Upper lobe of left lung (tissue), 6 donors: ENCODE results near the gene STK11IP. TPM values are rescaled to one million over a fixed set of nuclear protein-coding genes. Genes with fewer than 3 reads are reported as not detected.

Experiments
- ATAC-seq, 2 donors: fragments of 200-7000 bp; cut with Tn5 transposase; one replicate each; pipeline ENCODE4 v1.9.1; 2022; ENCODE audit warnings: mild to moderate bottlenecking in 2 of 2, moderate library complexity in 2 of 2; ENCODE audit not compliant: low FRiP score in 2 of 2
- DNase-seq, 2 donors: peaks; one replicate each; pipeline ENCODE4 v3.0.0-alpha.2; 2019 to 2020
- H3K27ac ChIP-seq, 4 donors: fragments of 200-600 bp; sonication (generic); one replicate each; pipeline ENCODE4 v1.5.1; 2016 to 2019
- H3K27me3 ChIP-seq, 4 donors: fragments of 200-600 bp; sonication (generic); one replicate each; pipeline ENCODE4 v1.5.1; 2017 to 2019
- H3K36me3 ChIP-seq, 4 donors: fragments of 200-600 bp; sonication (generic); one replicate each; pipeline ENCODE4 v1.5.1; 2016 to 2019
- H3K4me1 ChIP-seq, 4 donors: fragments of 200-600 bp; sonication (generic); one replicate each; pipeline ENCODE4 v1.5.1; 2018 to 2019
- H3K4me3 ChIP-seq, 4 donors: fragments of 200-600 bp; sonication (generic); one replicate each; pipeline ENCODE4 v1.5.1; 2017 to 2019; ENCODE audit warnings: mild to moderate bottlenecking in 2 of 4, moderate library complexity in 1 of 4
- H3K9me3 ChIP-seq, 4 donors: fragments of 200-600 bp; sonication (generic); one replicate each; pipeline ENCODE4 v1.5.1; 2018 to 2019
- EP300 ChIP-seq, 4 donors: sonication (generic); formaldehyde crosslinking; IDR thresholded peaks; one replicate each; pipeline ENCODE4 v1.5.1; 2017; ENCODE audit warnings: antibody characterized with exemption in 4 of 4, control low read depth in 2 of 4
- POLR2A ChIP-seq, 4 donors: fragments of 450-650 bp; IDR thresholded peaks; one replicate each; pipeline ENCODE4 v1.5.1; 2016 to 2017; ENCODE audit warnings: antibody characterized with exemption in 4 of 4, mild to moderate bottlenecking in 2 of 4
- POLR2AphosphoS5 ChIP-seq, 2 donors: sonication (generic); formaldehyde crosslinking; IDR thresholded peaks; one replicate each; pipeline ENCODE4 v1.5.1; 2017; ENCODE audit warnings: antibody characterized with exemption in 2 of 2
- WGBS, 2 donors: methylation state at CpG; one replicate each; pipeline ENCODE4 v1.1.5; 2017 to 2018; 5-methylcytosine and 5-hydroxymethylcytosine counted together
- total RNA-seq, 6 donors: library from RNA; depleted of rRNA in 4 of 6; stranded (reverse); fragments of >200 nt in 4 of 6; gene quantifications; one replicate each; pipeline versions ENCODE4 v1.1.0 to v1.2.1, GENCODE V29; 2016 to 2021
- TF ChIP-seq, protein P1 (sequence below), 6 experiments: fragments of 450-650 bp in 4 of 6; fragments of 200-600 bp in 2 of 6; sonication (generic) in 2 of 6; IDR thresholded peaks; one replicate each; pipeline ENCODE4 v1.5.1; 2016 to 2019; ENCODE audit warnings: antibody characterized with exemption in 6 of 6
- donor health status: DM: no; HTN: no; CAD: no; lungs with moderate emphysema.
- donor health status: DM: no; HTN: yes; CAD: no; lungs with severe emphysema.

The STK11IP gene
- total RNA-seq, 6 donors from 2014 or later: 16.0 to 77.5 (median 35.6) TPM

- no peaks in the 10 kb centered on the region for H3K4me1 ChIP-seq
- H3K4me3 ChIP-seq: no peak overlapping the region
- H3K27me3 ChIP-seq: no peaks in the 10 kb centered on the region
- TF ChIP-seq POLR2A (IDR thresholded peaks at IDR 0.05): no peak
- TF ChIP-seq, protein P1, sequence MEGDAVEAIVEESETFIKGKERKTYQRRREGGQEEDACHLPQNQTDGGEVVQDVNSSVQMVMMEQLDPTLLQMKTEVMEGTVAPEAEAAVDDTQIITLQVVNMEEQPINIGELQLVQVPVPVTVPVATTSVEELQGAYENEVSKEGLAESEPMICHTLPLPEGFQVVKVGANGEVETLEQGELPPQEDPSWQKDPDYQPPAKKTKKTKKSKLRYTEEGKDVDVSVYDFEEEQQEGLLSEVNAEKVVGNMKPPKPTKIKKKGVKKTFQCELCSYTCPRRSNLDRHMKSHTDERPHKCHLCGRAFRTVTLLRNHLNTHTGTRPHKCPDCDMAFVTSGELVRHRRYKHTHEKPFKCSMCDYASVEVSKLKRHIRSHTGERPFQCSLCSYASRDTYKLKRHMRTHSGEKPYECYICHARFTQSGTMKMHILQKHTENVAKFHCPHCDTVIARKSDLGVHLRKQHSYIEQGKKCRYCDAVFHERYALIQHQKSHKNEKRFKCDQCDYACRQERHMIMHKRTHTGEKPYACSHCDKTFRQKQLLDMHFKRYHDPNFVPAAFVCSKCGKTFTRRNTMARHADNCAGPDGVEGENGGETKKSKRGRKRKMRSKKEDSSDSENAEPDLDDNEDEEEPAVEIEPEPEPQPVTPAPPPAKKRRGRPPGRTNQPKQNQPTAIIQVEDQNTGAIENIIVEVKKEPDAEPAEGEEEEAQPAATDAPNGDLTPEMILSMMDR (IDR thresholded peaks at IDR 0.05): no peak
- TF ChIP-seq POLR2AphosphoS5 (IDR thresholded peaks at IDR 0.05): no peak
- TF ChIP-seq EP300 (IDR thresholded peaks at IDR 0.05): no peak
- peaks cover 0 to 76% (median 54%) of the 10 kb centered on the region in 4 donors for H3K36me3 ChIP-seq
- 78 to 80% methylated on average over 13 to 14 of the region's 15 CpGs for WGBS, 2 donors
- peak in 1 of 2 donors; percentile 48 for DNase-seq
- ATAC-seq: no peak
- no peak overlapping the region for H3K27ac ChIP-seq
- no peaks in the 10 kb centered on the region for H3K9me3 ChIP-seq
These were observed 15.1 kb downstream of the STK11IP start for GRCh38 chr2:219612577-219613286.

DNA sequence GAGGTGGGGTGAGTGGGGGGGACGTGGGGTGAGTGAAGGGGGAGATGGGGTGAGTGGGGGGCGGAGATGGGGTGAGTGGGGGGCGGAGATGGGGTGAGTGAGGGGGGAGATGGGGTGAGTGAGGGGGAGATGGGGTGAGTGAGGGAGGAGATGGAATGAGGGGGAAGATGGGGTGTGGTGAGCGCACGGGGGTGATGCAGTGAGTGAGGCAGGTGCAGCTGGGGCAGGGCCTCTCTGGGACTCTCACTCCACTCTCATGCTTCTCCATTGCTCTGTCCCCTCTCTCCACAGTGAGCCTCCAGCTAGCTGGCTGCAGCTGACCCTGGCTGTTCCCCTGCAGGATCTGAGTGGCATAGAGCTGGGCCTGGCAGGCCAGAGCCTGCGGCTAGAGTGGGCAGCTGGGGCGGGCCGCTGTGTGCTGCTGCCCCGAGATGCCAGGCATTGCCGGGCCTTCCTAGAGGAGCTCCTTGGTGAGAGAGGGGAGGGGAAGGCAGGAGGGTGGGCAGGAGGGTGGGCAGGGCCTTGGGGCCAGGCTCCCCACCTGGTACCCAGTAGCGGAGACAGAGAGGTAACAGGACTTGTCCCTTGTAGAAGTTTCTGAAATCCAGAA, 15.9 kb downstream of the STK11IP start:
- no peak overlapping the region for H3K27ac ChIP-seq
- no peaks in the 10 kb centered on the region for H3K9me3 ChIP-seq
- peaks cover 0 to 68% (median 46%) of the 10 kb centered on the region in 4 donors for H3K36me3 ChIP-seq
- no peak for DNase-seq
- H3K4me3 ChIP-seq: no peak overlapping the region
- ATAC-seq: no peak
- no peaks in the 10 kb centered on the region for H3K27me3 ChIP-seq
- WGBS, 2 donors: 90 to 91% methylated on average over 8 to 9 of the region's 11 CpGs
- H3K4me1 ChIP-seq: no peaks in the 10 kb centered on the region
- TF ChIP-seq, protein P1 (IDR thresholded peaks at IDR 0.05): no peak
- TF ChIP-seq EP300 (IDR thresholded peaks at IDR 0.05) (no peak), POLR2A (IDR thresholded peaks at IDR 0.05) (no peak), POLR2AphosphoS5 (IDR thresholded peaks at IDR 0.05) (no peak)

- Histone ChIP-seq H3K4me1 (no peaks in the 10 kb centered on the region), H3K27me3 (no peaks in the 10 kb centered on the region), H3K9me3 (no peaks in the 10 kb centered on the region), H3K4me3 (no peak overlapping the region), H3K27ac (no peak overlapping the region), H3K36me3 (peaks cover 0 to 61% (median 39%) of the 10 kb centered on the region in 4 donors)
- no peak for DNase-seq
- ATAC-seq: peak in 1 of 2 donors; percentile 12
- 95 to 96% methylated on average over 7 to 11 of the region's 11 CpGs for WGBS, 2 donors
- TF ChIP-seq POLR2A (IDR thresholded peaks at IDR 0.05) (no peak), EP300 (IDR thresholded peaks at IDR 0.05) (no peak), POLR2AphosphoS5 (IDR thresholded peaks at IDR 0.05) (no peak)
- TF ChIP-seq, protein P1 (IDR thresholded peaks at IDR 0.05): no peak
These were observed 16.6 kb downstream of the STK11IP start for GRCh38 chr2:219614076-219614860.

GRCh38 chr2:219615036-219615435, 17.4 kb downstream of the STK11IP start:
- no peak overlapping the region for H3K4me3 ChIP-seq
- WGBS, 2 donors: 94 to 95% methylated on average over 11 of the region's 11 CpGs
- no peaks in the 10 kb centered on the region for H3K4me1 ChIP-seq
- H3K27ac ChIP-seq: no peak overlapping the region
- TF ChIP-seq EP300 (IDR thresholded peaks at IDR 0.05): no peak
- no peak for TF ChIP-seq POLR2A (IDR thresholded peaks at IDR 0.05)
- TF ChIP-seq, protein P1 (IDR thresholded peaks at IDR 0.05): no peak
- no peak for TF ChIP-seq POLR2AphosphoS5 (IDR thresholded peaks at IDR 0.05)
- no peaks in the 10 kb centered on the region for H3K9me3 ChIP-seq
- no peaks in the 10 kb centered on the region for H3K27me3 ChIP-seq
- ATAC-seq (no peak), DNase-seq (no peak)
- H3K36me3 ChIP-seq: peaks cover 0 to 56% (median 36%) of the 10 kb centered on the region in 4 donors
